ENCODE data around the gene JARID2. TPM values are rescaled to one million over a fixed set of nuclear protein-coding genes. Genes with fewer than 3 reads are reported as not detected.

The JARID2 gene
- total and polyA plus RNA-seq, 2 of the 13 experiments (the other 11 are each of a cell fraction or from before 2014, with no cell fraction given) = 7.5 to 10.3 TPM

GRCh38 chr6:15391500-15391899 is 145.6 kb downstream of the JARID2 start (continued):
- TF ChIP-seq ZNF276 (CRISPR knock-in tag; IDR thresholded peaks at IDR 0.05; ENCODE audit: low read depth) (no peak), CCAR2 (optimal IDR thresholded peaks at IDR 0.05; ENCODE audit: low read depth, low read length) (no peak)

DNA sequence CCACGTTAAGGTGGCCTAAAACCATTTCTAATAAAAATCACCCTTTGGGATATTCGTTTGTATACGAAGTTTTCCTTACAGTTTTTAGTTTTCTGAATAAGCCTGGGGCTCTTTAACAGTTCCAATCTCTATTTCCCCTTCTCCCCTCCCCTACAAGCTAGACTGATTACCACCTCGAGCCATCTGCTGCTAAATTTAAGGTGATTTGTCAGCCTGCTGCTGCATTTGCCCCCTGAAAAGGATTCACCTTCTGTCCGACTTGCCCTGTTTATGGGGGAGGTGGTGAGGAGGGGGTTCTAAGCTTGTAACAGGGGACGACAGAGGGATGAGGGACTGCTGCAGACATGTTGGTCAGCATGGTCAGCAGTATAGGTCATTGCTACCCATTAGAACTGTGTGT is 146.3 kb downstream of the JARID2 start:
- ChIA-PET CTCF (ENCODE audit: low intra/inter-chr PET ratio, low total read pairs) (no interaction called here), POLR2A (no interaction called here)
- intact Hi-C loops (cut with micrococcal nuclease; ENCODE audit: unreplicated experiment) = loop anchor here (5.0 kb wide), 1 partner anchor 50 kb away; no protein-coding TSS in a partner anchor
- no TSS peak for BruUV-seq (replicated peaks)
- no peak overlapping the region for H2AFZ ChIP-seq (ENCODE audit: low read length)
- in situ Hi-C loops (cut with HindIII; ENCODE audit: extremely low pct_ligation_motif_present, low pct_unique_long_range_greater_than_20kb) = no loop called here
- TF ChIP-seq ZNF670 (CRISPR knock-in tag; IDR thresholded peaks at IDR 0.05; ENCODE audit: borderline replicate concordance) = no peak
- TF ChIP-seq SP5 (CRISPR knock-in tag; IDR thresholded peaks at IDR 0.05; ENCODE audit: borderline replicate concordance, low read depth) = no peak
- TF ChIP-seq ZNF253 (CRISPR knock-in tag; IDR thresholded peaks at IDR 0.05; ENCODE audit: borderline replicate concordance) = no peak
- TF ChIP-seq, protein P1, sequence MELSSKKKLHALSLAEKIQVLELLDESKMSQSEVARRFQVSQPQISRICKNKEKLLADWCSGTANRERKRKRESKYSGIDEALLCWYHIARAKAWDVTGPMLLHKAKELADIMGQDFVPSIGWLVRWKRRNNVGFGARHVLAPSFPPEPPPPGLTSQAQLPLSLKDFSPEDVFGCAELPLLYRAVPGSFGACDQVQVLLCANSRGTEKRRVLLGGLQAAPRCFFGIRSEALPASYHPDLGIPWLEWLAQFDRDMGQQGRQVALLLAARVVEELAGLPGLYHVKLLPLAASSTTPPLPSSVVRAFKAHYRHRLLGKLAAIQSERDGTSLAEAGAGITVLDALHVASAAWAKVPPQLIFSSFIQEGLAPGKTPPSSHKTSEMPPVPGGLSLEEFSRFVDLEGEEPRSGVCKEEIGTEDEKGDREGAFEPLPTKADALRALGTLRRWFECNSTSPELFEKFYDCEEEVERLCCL (CRISPR knock-in tag; IDR thresholded peaks at IDR 0.05; ENCODE audit: borderline replicate concordance) = no peak
- no peak for TF ChIP-seq ZZZ3 (CRISPR knock-in tag; IDR thresholded peaks at IDR 0.05; ENCODE audit: borderline replicate concordance)
- TF ChIP-seq GABPA (IDR thresholded peaks at IDR 0.05; ENCODE audit: low read depth, low read length) = no peak
- TF ChIP-seq GABPA (CRISPR knock-in tag; IDR thresholded peaks at IDR 0.05; ENCODE audit: low read depth) = no peak
- H3K27me3 ChIP-seq (ENCODE audit: control insufficient read depth in 1 of 2, insufficient read depth in 2 of 2, low read length in 2 of 2) = no peaks in the 10 kb centered on the region
- H3K79me2 ChIP-seq (ENCODE audit: insufficient read depth, low read length) = peaks cover 18% of the 10 kb centered on the region
- no peak overlapping the region for H3K4me2 ChIP-seq (ENCODE audit: low read depth, low read length)
- ATAC-seq = no peak
- no peak for DNase-seq (ENCODE audit: low spot score)
- H3K36me3 ChIP-seq (replicated peaks in 1 of 2; ENCODE audit: control insufficient read depth in 1 of 2, insufficient read depth in 2 of 2, low read length in 2 of 2) = no peaks in the 10 kb centered on the region
- H3K4me1 ChIP-seq (ENCODE audit: insufficient read depth, low read length) = no peaks in the 10 kb centered on the region
- no peak overlapping the region for H3K27ac ChIP-seq (ENCODE audit: extremely low read length, insufficient read depth, low read length)
- FAIRE-seq = no peak
- H3K9me3 ChIP-seq (ENCODE audit: low read length) = no peaks in the 10 kb centered on the region
- no peak overlapping the region for H3K9ac ChIP-seq (ENCODE audit: insufficient read depth, low read depth, low read length)
- WGBS (ENCODE audit: low lambda C conversion rate) = 92% methylated on average over 6 of the region's 6 CpGs
- no peak overlapping the region for H3K4me3 ChIP-seq (replicated peaks in 1 of 3; ENCODE audit: insufficient read depth in 1 of 3, low read depth in 2 of 3, low read length in 3 of 3)
- peaks cover 10% of the 10 kb centered on the region for H4K20me1 ChIP-seq (ENCODE audit: insufficient read depth, low read length)

Measured in HepG2 (cell line).